Measurements from ENCODE around the gene SHISA5.

Gene SHISA5

GRCh38 chr3:48428572-48429316, 75.2 kb downstream of the SHISA5 start:
- ChIA-PET POLR2A (interaction anchor here (1.0 to 1.7 kb wide), 4 partner anchors 10 to 17 kb away, joined by 3 to 8 read pairs (median 6); partner anchors contain the start of genes ATRIP, CCDC51 and TMA7), CTCF (no interaction called here)
- DNase-seq (ENCODE audit: extremely low spot score): no peak
- TF ChIP-seq SP1 (IDR thresholded peaks at IDR 0.05) (no peak), LEF1 (IDR thresholded peaks at IDR 0.05; ENCODE audit: borderline replicate concordance) (no peak), L3MBTL2 (conservative IDR thresholded peaks at IDR 0.05) (no peak), SUZ12 (IDR thresholded peaks at IDR 0.05) (no peak), CTBP1 (IDR thresholded peaks at IDR 0.05; ENCODE audit: borderline replicate concordance) (no peak), TARDBP (IDR thresholded peaks at IDR 0.05) (no peak), FOXK2 (IDR thresholded peaks at IDR 0.05) (no peak), FOXM1 (IDR thresholded peaks at IDR 0.05; ENCODE audit: borderline replicate concordance) (no peak)

DNA sequence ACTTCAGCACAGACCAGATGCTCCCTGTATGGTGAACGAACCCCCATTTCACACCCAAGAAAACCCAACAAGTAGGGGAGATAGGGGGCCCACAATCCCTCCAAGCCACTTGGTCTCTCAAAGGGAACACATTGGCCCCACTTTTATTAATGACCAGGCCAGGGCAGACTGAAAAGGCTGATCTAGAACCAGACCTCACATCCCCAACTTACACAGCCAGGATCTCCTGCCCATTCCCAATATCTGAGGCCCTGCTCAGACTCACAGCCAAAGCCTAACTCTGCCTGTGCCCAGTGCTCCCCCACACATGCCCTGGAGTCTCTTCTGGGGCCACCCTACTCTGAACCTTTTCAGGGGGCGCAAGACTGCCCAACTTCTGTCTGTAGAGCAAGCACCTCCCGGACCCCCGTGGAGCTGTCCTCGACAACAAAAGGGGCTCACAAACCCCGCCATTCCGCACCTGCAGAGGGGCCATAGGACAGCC, 75.8 kb downstream of the SHISA5 start:
- no peak for DNase-seq (ENCODE audit: extremely low spot score)
- ChIA-PET CTCF (interaction anchor here (1.5 kb wide), 1 partner anchor 8 kb away, joined by 10 read pairs; no protein-coding TSS in a partner anchor), POLR2A (interaction anchor here (1.0 to 1.7 kb wide), 4 partner anchors 9 to 18 kb away, joined by 3 to 8 read pairs (median 6); partner anchors contain the start of genes ATRIP, CCDC51 and TMA7)
- TF ChIP-seq ARNT (IDR thresholded peaks at IDR 0.05) (no peak), TARDBP (IDR thresholded peaks at IDR 0.05) (no peak), BHLHE40 (IDR thresholded peaks at IDR 0.05; ENCODE audit: borderline replicate concordance) (no peak), ZNF384 (IDR thresholded peaks at IDR 0.05) (no peak), FOXK2 (IDR thresholded peaks at IDR 0.05) (no peak), HDGF (IDR thresholded peaks at IDR 0.05; ENCODE audit: borderline replicate concordance) (no peak), LEF1 (IDR thresholded peaks at IDR 0.05; ENCODE audit: borderline replicate concordance) (no peak), ELF4 (IDR thresholded peaks at IDR 0.05) (no peak), FOXM1 (IDR thresholded peaks at IDR 0.05; ENCODE audit: borderline replicate concordance) (no peak), L3MBTL2 (conservative IDR thresholded peaks at IDR 0.05) (no peak), FOXA1 (IDR thresholded peaks at IDR 0.05) (no peak), PKNOX1 (IDR thresholded peaks at IDR 0.05) (no peak), NFRKB (IDR thresholded peaks at IDR 0.05) (no peak), SUZ12 (IDR thresholded peaks at IDR 0.05) (no peak), SP1 (IDR thresholded peaks at IDR 0.05) (no peak), CTBP1 (IDR thresholded peaks at IDR 0.05; ENCODE audit: borderline replicate concordance) (no peak)

GRCh38 chr3:48427630-48427962, 76.4 kb downstream of the SHISA5 start:
- TF ChIP-seq NFRKB (IDR thresholded peaks at IDR 0.05): no peak
- no peak for TF ChIP-seq HDGF (IDR thresholded peaks at IDR 0.05; ENCODE audit: borderline replicate concordance)
- TF ChIP-seq PKNOX1 (IDR thresholded peaks at IDR 0.05): no peak
- TF ChIP-seq TARDBP (IDR thresholded peaks at IDR 0.05): no peak
- no peak for TF ChIP-seq L3MBTL2 (conservative IDR thresholded peaks at IDR 0.05)
- TF ChIP-seq FOXK2 (IDR thresholded peaks at IDR 0.05): no peak
- TF ChIP-seq SUZ12 (IDR thresholded peaks at IDR 0.05): no peak
- no peak for TF ChIP-seq FOXA1 (IDR thresholded peaks at IDR 0.05)
- no peak for TF ChIP-seq FOXM1 (IDR thresholded peaks at IDR 0.05; ENCODE audit: borderline replicate concordance)
- no peak for TF ChIP-seq ARNT (IDR thresholded peaks at IDR 0.05)
- no peak for TF ChIP-seq CTBP1 (IDR thresholded peaks at IDR 0.05; ENCODE audit: borderline replicate concordance)
- no peak for TF ChIP-seq ZNF384 (IDR thresholded peaks at IDR 0.05)
- TF ChIP-seq SP1 (IDR thresholded peaks at IDR 0.05): no peak
- no peak for TF ChIP-seq BHLHE40 (IDR thresholded peaks at IDR 0.05; ENCODE audit: borderline replicate concordance)
- no peak for TF ChIP-seq LEF1 (IDR thresholded peaks at IDR 0.05; ENCODE audit: borderline replicate concordance)
- TF ChIP-seq ELF4 (IDR thresholded peaks at IDR 0.05): no peak
- POLR2A ChIA-PET: no interaction called here

DNA sequence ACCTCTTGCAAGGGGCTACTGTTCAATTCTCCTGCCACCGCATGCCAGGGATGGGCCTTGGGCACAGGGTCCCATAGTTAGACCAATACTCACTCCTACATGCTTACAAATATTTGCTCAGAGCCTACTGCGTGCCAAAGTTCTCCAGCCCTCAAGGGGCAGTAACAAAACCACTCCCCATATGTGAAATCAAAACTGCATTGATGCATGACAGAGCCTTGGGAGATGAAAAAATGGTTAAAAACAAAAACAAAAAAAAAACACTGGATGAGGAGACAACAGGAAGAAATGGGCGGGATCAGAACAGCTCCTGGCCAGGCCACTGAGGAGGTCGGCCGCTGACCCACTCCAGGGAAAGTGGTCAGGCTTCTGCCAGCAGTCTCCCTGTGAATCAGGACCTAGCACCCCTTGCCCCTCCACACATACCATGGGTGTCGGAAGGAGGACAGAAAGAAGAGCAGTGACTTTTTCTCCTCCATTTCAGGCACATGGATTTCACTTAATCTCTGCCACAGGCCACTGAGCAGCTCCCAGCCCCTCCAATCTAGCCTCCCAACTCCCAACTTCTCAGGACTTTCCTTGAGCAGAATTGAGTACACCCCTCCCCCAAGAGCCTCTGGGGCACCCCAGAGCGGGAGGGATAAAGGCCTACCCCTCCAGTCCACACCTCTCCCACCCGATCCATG, 76.9 kb downstream of the SHISA5 start:
- TF ChIP-seq TARDBP (IDR thresholded peaks at IDR 0.05): no peak
- TF ChIP-seq FOXM1 (IDR thresholded peaks at IDR 0.05; ENCODE audit: borderline replicate concordance): no peak
- TF ChIP-seq ELF4 (IDR thresholded peaks at IDR 0.05): no peak
- no peak for TF ChIP-seq HDGF (IDR thresholded peaks at IDR 0.05; ENCODE audit: borderline replicate concordance)
- no peak for TF ChIP-seq ZNF384 (IDR thresholded peaks at IDR 0.05)
- no peak for TF ChIP-seq FOXK2 (IDR thresholded peaks at IDR 0.05)
- no peak for TF ChIP-seq NFRKB (IDR thresholded peaks at IDR 0.05)
- TF ChIP-seq SP1 (IDR thresholded peaks at IDR 0.05): no peak
- TF ChIP-seq ARNT (IDR thresholded peaks at IDR 0.05): no peak
- no peak for TF ChIP-seq SUZ12 (IDR thresholded peaks at IDR 0.05)
- no peak for TF ChIP-seq CTBP1 (IDR thresholded peaks at IDR 0.05; ENCODE audit: borderline replicate concordance)
- CTCF ChIA-PET: interaction anchor here (1.0 to 1.5 kb wide), 2 partner anchors 9 to 26 kb away, joined by 3 to 10 read pairs; no protein-coding TSS in a partner anchor
- POLR2A ChIA-PET: interaction anchor here (1.4 kb wide), 1 partner anchor 13 kb away, joined by 3 read pairs; the partner anchor contains the start of genes CCDC51 and TMA7
- DNase-seq (ENCODE audit: extremely low spot score): no peak

More at GRCh38 chr3:48427630-48427962, 76.4 kb downstream of the SHISA5 start:
- DNase-seq (ENCODE audit: extremely low spot score): no peak
- CTCF ChIA-PET: interaction anchor here (1.0 to 1.5 kb wide), 2 partner anchors 8 to 27 kb away, joined by 3 to 10 read pairs; no protein-coding TSS in a partner anchor

- DNase-seq (ENCODE audit: extremely low spot score): no peak
- no peak for TF ChIP-seq FOXM1 (IDR thresholded peaks at IDR 0.05; ENCODE audit: borderline replicate concordance)
- no peak for TF ChIP-seq SP1 (IDR thresholded peaks at IDR 0.05)
- no peak for TF ChIP-seq BHLHE40 (IDR thresholded peaks at IDR 0.05; ENCODE audit: borderline replicate concordance)
- TF ChIP-seq TARDBP (IDR thresholded peaks at IDR 0.05): no peak
- TF ChIP-seq FOXA1 (IDR thresholded peaks at IDR 0.05): no peak
- TF ChIP-seq ELF4 (IDR thresholded peaks at IDR 0.05): no peak
- CTCF ChIA-PET: interaction anchor here (1.0 to 1.5 kb wide), 3 partner anchors 9 to 26 kb away, joined by 3 to 10 read pairs (median 4); no protein-coding TSS in a partner anchor
- POLR2A ChIA-PET: interaction anchor here (1.4 kb wide), 1 partner anchor 14 kb away, joined by 3 read pairs; the partner anchor contains the start of genes CCDC51 and TMA7
These were observed 77.5 kb downstream of the SHISA5 start for GRCh38 chr3:48426401-48426909.
